Transverse colon (tissue), 4 donors: Measurements from ENCODE around the gene ADGRF3. TPM values are rescaled to one million over a fixed set of nuclear protein-coding genes. Genes with fewer than 3 reads are reported as not detected.

Experiments
- DNase-seq: peaks from one replicate; pipeline ENCODE4 v3.0.0-alpha.2; 2019
- H3K27ac ChIP-seq, 4 donors: fragments of 200-600 bp; sonication (generic); 2 replicates each; pipeline ENCODE4 v1.5.1; 2016 to 2018; ENCODE audit warnings: inconsistent platforms in 4 of 4
- H3K27me3 ChIP-seq: fragments of 200-600 bp; sonication (generic); 2 replicates; pipeline ENCODE4 v1.5.1; 2017; ENCODE audit warnings: inconsistent platforms
- H3K36me3 ChIP-seq, 4 donors: fragments of 200-600 bp; sonication (generic); 2 replicates each; pipeline ENCODE4 v1.5.1; 2017 to 2019; ENCODE audit warnings: inconsistent platforms in 4 of 4
- H3K4me1 ChIP-seq, 4 donors: fragments of 200-600 bp; sonication (generic); 2 replicates each; pipeline ENCODE4 v1.5.1; 2017 to 2020; ENCODE audit warnings: inconsistent platforms in 4 of 4
- H3K4me3 ChIP-seq, 4 donors: fragments of 200-600 bp; sonication (generic); 1 replicate in 1 of 4; 2 replicates in 3 of 4; pipeline versions ENCODE4 v1.5.1 to v1.6.1; 2017 to 2019; ENCODE audit warnings: inconsistent platforms in 4 of 4
- H3K9me3 ChIP-seq, 2 donors: fragments of 200-600 bp; sonication (generic); 2 replicates each; pipeline ENCODE4 v1.5.1; 2017 to 2019; ENCODE audit warnings: inconsistent platforms in 2 of 2
- EP300 ChIP-seq: sonication (generic); formaldehyde crosslinking; IDR thresholded peaks from one replicate; pipeline ENCODE4 v1.6.1; 2017; ENCODE audit warnings: antibody characterized with exemption, low read depth
- POLR2A ChIP-seq: fragments of 450-650 bp; IDR thresholded peaks from one replicate; pipeline ENCODE4 v1.6.1; 2016; ENCODE audit warnings: antibody characterized with exemption, mild to moderate bottlenecking, moderate library complexity
- POLR2AphosphoS5 ChIP-seq, 3 donors: sonication (generic); formaldehyde crosslinking; IDR thresholded peaks; one replicate each; pipeline ENCODE4 v1.6.1; 2016; ENCODE audit warnings: antibody characterized with exemption in 3 of 3
- WGBS, 2 donors: methylation state at CpG; one replicate each; pipeline ENCODE4 v1.1.5; 2018; ENCODE audit warnings: low coverage in 1 of 2; 5-methylcytosine and 5-hydroxymethylcytosine counted together
- in situ Hi-C, 4 donors: fragments of 200-750 bp; cut with MboI; loops; one replicate each; pipeline versions ENCODE4 v1.15.0 to v1.15.1; 2017; ENCODE audit warnings: low sequenced_read_pairs in 3 of 4, low pct_ligation_motif_present in 1 of 4, low pct_unique_long_range_greater_than_20kb in 1 of 4
- intact Hi-C: fragments of 100-400 bp; cut with DNase I; formaldehyde crosslinking; loops from one replicate; pipeline ENCODE4 v1.15.1; 2023; ENCODE audit warnings: low total_unique reads
- total RNA-seq, 4 donors: library from RNA; depleted of rRNA; stranded (reverse); fragments of >200 nt; gene quantifications; one replicate each; pipeline ENCODE4 v1.1.0, GENCODE V29; 2016
- TF ChIP-seq, protein P1 (sequence below), 5 experiments: fragments of 200-600 bp in 3 of 5; fragments of 450-650 bp in 2 of 5; sonication (generic) in 3 of 5; IDR thresholded peaks; 1 replicate in 2 of 5; 2 replicates in 3 of 5; pipeline ENCODE4 v1.5.1; 2016 to 2017; ENCODE audit warnings: antibody characterized with exemption in 5 of 5, inconsistent platforms in 3 of 5, mild to moderate bottlenecking in 2 of 5, moderate library complexity in 1 of 5

ADGRF3 gene, protein sequence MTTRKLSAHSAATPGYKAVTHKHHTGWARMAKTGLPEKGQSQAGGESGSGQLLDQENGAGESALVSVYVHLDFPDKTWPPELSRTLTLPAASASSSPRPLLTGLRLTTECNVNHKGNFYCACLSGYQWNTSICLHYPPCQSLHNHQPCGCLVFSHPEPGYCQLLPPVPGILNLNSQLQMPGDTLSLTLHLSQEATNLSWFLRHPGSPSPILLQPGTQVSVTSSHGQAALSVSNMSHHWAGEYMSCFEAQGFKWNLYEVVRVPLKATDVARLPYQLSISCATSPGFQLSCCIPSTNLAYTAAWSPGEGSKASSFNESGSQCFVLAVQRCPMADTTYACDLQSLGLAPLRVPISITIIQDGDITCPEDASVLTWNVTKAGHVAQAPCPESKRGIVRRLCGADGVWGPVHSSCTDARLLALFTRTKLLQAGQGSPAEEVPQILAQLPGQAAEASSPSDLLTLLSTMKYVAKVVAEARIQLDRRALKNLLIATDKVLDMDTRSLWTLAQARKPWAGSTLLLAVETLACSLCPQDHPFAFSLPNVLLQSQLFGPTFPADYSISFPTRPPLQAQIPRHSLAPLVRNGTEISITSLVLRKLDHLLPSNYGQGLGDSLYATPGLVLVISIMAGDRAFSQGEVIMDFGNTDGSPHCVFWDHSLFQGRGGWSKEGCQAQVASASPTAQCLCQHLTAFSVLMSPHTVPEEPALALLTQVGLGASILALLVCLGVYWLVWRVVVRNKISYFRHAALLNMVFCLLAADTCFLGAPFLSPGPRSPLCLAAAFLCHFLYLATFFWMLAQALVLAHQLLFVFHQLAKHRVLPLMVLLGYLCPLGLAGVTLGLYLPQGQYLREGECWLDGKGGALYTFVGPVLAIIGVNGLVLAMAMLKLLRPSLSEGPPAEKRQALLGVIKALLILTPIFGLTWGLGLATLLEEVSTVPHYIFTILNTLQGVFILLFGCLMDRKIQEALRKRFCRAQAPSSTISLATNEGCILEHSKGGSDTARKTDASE
- total RNA-seq, result not detected

DNA sequence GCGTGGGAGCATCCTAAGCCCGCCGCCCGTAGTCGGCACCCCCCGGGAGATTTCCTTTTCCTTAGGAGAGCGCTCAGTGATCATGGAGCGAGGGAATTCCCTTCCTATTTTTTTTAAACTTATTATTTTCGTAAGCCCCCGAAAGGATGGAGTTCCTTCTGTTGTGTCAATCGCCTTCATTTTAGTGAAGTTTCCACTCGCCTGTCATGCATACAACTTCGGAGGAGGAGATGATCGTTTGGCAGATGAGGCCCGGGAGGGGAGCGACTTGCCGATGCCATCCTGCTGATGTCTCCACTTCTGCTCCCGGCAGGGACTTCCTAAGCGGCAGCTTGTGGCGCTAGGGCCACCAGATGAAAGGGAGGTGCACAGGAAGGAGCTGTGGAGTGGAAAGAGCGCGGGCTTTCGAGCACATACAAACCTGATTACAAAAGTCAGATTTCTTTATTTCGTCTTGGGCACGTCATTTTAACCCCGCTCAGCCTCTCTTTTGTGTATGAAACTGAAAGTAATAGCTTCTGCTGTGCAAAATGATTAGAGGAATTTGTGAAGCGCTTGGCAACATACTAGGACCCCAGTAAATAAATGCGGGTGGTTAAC is at the start of gene ADGRF3:
Gene ADGRF3 (minus strand): TSS at position 336 of the 600 bp plus-strand sequence. CDS start 555 bp downstream, outside the sequence.
- peaks cover 21 to 33% (median 23%) of the 10 kb centered on the region in 4 donors for H3K4me1 ChIP-seq
- no peaks in the 10 kb centered on the region for H3K9me3 ChIP-seq
- TF ChIP-seq POLR2AphosphoS5 (IDR thresholded peaks at IDR 0.05) (peak in 2 of 3 donors; percentile 54 to 61), POLR2A (no peak)
- TF ChIP-seq, protein P1, sequence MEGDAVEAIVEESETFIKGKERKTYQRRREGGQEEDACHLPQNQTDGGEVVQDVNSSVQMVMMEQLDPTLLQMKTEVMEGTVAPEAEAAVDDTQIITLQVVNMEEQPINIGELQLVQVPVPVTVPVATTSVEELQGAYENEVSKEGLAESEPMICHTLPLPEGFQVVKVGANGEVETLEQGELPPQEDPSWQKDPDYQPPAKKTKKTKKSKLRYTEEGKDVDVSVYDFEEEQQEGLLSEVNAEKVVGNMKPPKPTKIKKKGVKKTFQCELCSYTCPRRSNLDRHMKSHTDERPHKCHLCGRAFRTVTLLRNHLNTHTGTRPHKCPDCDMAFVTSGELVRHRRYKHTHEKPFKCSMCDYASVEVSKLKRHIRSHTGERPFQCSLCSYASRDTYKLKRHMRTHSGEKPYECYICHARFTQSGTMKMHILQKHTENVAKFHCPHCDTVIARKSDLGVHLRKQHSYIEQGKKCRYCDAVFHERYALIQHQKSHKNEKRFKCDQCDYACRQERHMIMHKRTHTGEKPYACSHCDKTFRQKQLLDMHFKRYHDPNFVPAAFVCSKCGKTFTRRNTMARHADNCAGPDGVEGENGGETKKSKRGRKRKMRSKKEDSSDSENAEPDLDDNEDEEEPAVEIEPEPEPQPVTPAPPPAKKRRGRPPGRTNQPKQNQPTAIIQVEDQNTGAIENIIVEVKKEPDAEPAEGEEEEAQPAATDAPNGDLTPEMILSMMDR (IDR thresholded peaks at IDR 0.05), result no peak
- intact Hi-C loops (no loop called here), in situ Hi-C loops (loop anchor here in 2 of 4 donors (25.0 kb wide), 2 partner anchors 109 to 384 kb away; partner anchors contain the start of genes HADHA (in 1 of the 2) and HADHB (in 1 of the 2))
- WGBS, 2 donors, result 1% methylated on average over 28 of the region's 28 CpGs; no CpG with 5 or more reads in 1 of the 2 donors
- H3K4me3 ChIP-seq, result peak within 1 kb of the TSS; percentile 83 to 91 (median 90)
- H3K27ac ChIP-seq, result peak within 1 kb of the TSS; percentile 94 to 98 (median 98)
- H3K36me3 ChIP-seq, result no peaks in the 10 kb centered on the region
- peak; percentile 75 for DNase-seq
- H3K27me3 ChIP-seq, result no peaks in the 10 kb centered on the region

DNA sequence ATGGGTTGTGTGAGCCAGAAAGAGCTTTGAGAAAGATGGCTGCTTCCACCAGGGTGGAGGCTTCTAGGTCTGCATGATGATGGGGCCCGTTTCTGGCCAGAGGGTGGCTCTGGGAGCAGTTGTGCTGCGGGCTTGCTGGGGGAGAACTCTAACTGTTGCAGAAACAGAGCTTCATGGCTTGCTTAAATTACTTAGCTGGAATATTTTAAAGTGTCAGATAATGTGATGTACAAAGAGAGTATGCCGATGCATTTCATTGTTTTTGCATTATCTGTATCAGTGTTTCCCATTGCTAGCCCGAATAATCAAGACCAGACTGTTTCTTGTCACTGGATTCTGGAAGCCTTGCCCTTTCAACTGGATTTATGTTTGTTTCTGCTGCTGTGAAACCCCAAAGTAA is 48.8 kb upstream of the ADGRF3 start:
- no peak overlapping the region for H3K4me3 ChIP-seq
- in situ Hi-C loops (no loop called here), intact Hi-C loops (no loop called here)
- H3K27me3 ChIP-seq, result no peaks in the 10 kb centered on the region
- no peak for DNase-seq
- H3K9me3 ChIP-seq, result no peaks in the 10 kb centered on the region
- TF ChIP-seq POLR2AphosphoS5 (IDR thresholded peaks at IDR 0.05) (no peak), EP300 (no peak), POLR2A (no peak)
- TF ChIP-seq, protein P1 (IDR thresholded peaks at IDR 0.05), result no peak
- no peaks in the 10 kb centered on the region for H3K4me1 ChIP-seq
- H3K27ac ChIP-seq, result no peak overlapping the region
- WGBS, 2 donors, result 74 to 76% methylated on average over 2 to 4 of the region's 4 CpGs
- H3K36me3 ChIP-seq, result peaks cover 0 to 6% (median 0%) of the 10 kb centered on the region in 4 donors

DNA sequence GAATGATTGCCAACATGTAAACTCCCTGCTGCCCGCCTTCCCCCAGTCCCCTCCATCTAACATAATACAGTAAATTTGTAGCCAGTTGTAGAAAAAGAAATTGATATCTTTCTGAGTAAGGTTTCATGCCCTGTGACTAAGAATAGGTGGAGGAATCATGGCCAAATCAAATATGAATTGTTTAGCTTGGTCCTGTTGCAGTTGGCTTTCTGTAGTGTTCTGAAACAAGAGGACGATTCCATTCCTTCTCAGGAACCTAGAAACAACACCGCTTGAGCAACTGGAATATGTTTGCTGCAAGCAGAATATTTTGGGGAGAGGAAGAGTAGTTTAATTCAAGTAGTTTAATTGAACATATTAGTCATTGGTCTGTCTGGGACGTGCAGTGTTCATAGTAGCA is 48.1 kb upstream of the ADGRF3 start:
- Histone ChIP-seq H3K4me1 (no peaks in the 10 kb centered on the region), H3K27me3 (no peaks in the 10 kb centered on the region), H3K9me3 (no peaks in the 10 kb centered on the region), H3K36me3 (peaks cover 0 to 6% (median 2%) of the 10 kb centered on the region in 4 donors), H3K27ac (no peak overlapping the region), H3K4me3 (no peak overlapping the region)
- WGBS, 2 donors, result 93 to 96% methylated on average over 4 of the region's 4 CpGs
- no peak for DNase-seq
- TF ChIP-seq EP300, result no peak
- TF ChIP-seq POLR2AphosphoS5 (IDR thresholded peaks at IDR 0.05), result no peak
- TF ChIP-seq, protein P1 (IDR thresholded peaks at IDR 0.05), result no peak
- no peak for TF ChIP-seq POLR2A
- in situ Hi-C loops (no loop called here), intact Hi-C loops (no loop called here)
